ENCODE results near the gene CXCL6.

DNA sequence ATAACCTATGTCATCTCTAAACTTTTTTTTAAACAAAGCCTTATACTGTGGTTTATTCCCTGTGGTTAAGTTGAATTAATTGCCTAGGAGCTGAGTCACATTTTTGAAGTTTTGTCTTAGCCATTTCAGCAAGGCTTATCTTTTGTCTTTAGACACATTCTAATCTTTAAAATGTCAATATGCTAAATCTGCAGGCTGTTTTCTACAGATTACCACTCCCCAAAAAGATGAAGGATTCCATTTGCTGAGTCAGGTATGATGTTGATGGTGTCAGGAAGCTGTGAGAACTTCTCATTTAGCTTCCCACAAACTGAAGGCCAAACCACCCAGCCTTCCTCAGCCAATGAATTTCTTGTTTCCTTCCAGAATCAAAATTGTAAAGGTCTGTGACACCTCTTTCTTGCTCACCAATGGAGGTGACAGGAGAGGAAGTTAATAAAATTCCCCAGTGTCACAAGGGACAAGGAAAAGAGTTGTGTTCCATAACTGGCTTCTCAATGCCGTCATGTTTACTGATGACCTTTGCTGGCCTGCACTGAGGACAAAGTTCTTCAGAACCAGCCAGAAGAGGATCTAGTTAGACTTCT is 3.7 kb upstream of the CXCL6 start:
- TF ChIP-seq CTCF (IDR thresholded peaks at IDR 0.05; ENCODE audit: low read depth, low read length, poor library complexity, severe bottlenecking): no peak
- TF ChIP-seq EZH2phosphoT487 (IDR thresholded peaks at IDR 0.05; ENCODE audit: borderline replicate concordance, low read length): no peak
